B cell (primary cell): ENCODE results near the gene NOS3.

Source experiments
- EZH2 ChIP-seq: IDR thresholded peaks from 2 replicates; pipeline ENCODE4 v1.6.1; 2012; ENCODE audit warnings: borderline replicate concordance, low read depth, mild to moderate bottlenecking, moderate library complexity, low read length; ENCODE audit not compliant: insufficient read depth, poor library complexity, severe bottlenecking
- TF ChIP-seq, protein P1 (sequence below): fragments of 200-600 bp; IDR thresholded peaks from one replicate; pipeline ENCODE4 v1.8.0; 2022; ENCODE audit warnings: antibody characterized with exemption, mild to moderate bottlenecking

DNA sequence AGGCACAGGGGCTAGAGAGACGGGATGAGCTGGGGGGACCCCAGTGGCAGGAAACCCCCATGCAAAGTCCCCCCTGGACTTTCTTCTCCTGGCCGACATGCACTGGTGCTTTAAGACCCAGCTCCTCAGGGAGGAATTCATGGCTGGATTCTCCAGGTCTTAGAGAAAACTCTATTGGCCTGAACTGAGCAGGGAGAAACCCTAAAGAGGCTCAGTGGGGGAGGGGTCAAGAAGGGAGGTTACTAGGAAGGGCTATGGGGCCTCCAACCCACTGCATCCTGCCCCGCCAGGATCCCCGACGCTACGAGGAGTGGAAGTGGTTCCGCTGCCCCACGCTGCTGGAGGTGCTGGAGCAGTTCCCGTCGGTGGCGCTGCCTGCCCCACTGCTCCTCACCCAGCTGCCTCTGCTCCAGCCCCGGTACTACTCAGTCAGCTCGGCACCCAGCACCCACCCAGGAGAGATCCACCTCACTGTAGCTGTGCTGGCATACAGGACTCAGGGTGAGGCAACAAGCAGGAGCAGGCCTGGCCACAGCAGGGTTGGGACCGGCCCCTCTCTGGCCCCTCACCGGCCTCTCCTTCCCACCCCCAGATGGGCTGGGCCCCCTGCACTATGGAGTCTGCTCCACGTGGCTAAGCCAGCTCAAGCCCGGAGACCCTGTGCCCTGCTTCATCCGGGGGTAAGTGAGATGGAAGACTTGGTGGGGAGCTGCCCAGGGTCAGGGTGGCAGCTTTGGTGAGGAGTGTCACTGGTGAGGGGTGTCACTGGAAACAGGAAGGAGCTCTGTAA lies 19.7 kb downstream of the NOS3 start:
- TF ChIP-seq, protein P1, sequence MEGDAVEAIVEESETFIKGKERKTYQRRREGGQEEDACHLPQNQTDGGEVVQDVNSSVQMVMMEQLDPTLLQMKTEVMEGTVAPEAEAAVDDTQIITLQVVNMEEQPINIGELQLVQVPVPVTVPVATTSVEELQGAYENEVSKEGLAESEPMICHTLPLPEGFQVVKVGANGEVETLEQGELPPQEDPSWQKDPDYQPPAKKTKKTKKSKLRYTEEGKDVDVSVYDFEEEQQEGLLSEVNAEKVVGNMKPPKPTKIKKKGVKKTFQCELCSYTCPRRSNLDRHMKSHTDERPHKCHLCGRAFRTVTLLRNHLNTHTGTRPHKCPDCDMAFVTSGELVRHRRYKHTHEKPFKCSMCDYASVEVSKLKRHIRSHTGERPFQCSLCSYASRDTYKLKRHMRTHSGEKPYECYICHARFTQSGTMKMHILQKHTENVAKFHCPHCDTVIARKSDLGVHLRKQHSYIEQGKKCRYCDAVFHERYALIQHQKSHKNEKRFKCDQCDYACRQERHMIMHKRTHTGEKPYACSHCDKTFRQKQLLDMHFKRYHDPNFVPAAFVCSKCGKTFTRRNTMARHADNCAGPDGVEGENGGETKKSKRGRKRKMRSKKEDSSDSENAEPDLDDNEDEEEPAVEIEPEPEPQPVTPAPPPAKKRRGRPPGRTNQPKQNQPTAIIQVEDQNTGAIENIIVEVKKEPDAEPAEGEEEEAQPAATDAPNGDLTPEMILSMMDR, result no peak
- no peak for TF ChIP-seq EZH2
